ENCODE data around the gene C11orf97. TPM values are rescaled to one million over a fixed set of nuclear protein-coding genes. Genes with fewer than 3 reads are reported as not detected.

C11orf97 gene
- total RNA-seq, 1 experiment from 2014 or later = not detected

GRCh38 chr11:94563848-94564467, 51.7 kb downstream of the C11orf97 start:
- Histone ChIP-seq H2AFZ (ENCODE audit: low read depth, low read length, poor library complexity, severe bottlenecking) (no peak overlapping the region), H3K4me2 (ENCODE audit: low read length) (peak overlapping the region; percentile 0; the same call in 1 of the 2 replicates), H3K27me3 (ENCODE audit: insufficient read depth, low read length) (no peaks in the 10 kb centered on the region), H3K4me3 (replicated peaks in 1 of 2; ENCODE audit: low read depth in 1 of 2, low read length in 2 of 2) (no peak overlapping the region), H3K4me1 (ENCODE audit: control insufficient read depth in 1 of 2, insufficient read depth in 2 of 2, low read length in 2 of 2) (peaks cover 2 to 14% of the 10 kb centered on the region in 2 experiments; a peak in 3 of 4 replicates), H3K9me3 (ENCODE audit: control insufficient read depth in 1 of 2, insufficient read depth in 1 of 2, low read depth in 1 of 2, low read length in 2 of 2) (no peaks in the 10 kb centered on the region), H4K20me1 (ENCODE audit: insufficient read depth) (no peaks in the 10 kb centered on the region), H3K27ac (ENCODE audit: low read depth, low read length) (no peak overlapping the region), H3K36me3 (ENCODE audit: control insufficient read depth in 1 of 2, insufficient read depth in 2 of 2, low read length in 2 of 2) (no peaks in the 10 kb centered on the region), H3K9me2 (ENCODE audit: insufficient read depth) (no peaks in the 10 kb centered on the region), H3K79me2 (ENCODE audit: insufficient read depth, low read length) (no peaks in the 10 kb centered on the region), H3K9ac (ENCODE audit: low read length) (no peak overlapping the region)
- ChIA-PET CTCF (no interaction called here), RAD21 (ENCODE audit: low non-redundant PET in 1 of 2, low total read pairs in 2 of 2, uncharacterized antibody in 2 of 2, unreplicated experiment in 2 of 2) (no interaction called here), POLR2A (no interaction called here)
- ATAC-seq (peak; percentile 49), DNase-seq (ENCODE audit: low read depth, low spot score) (no peak)
- TF ChIP-seq SRF (IDR thresholded peaks at IDR 0.05; ENCODE audit: low read depth) = no peak
- TF ChIP-seq ATF3 (IDR thresholded peaks at IDR 0.05) = no peak
- no peak for TF ChIP-seq TCF7L2 (IDR thresholded peaks at IDR 0.05; ENCODE audit: borderline replicate concordance, extremely low read depth, insufficient read depth, insufficient read length)
- TF ChIP-seq ZBTB33 (IDR thresholded peaks at IDR 0.05; ENCODE audit: extremely low read depth, insufficient replicate concordance, low read length) = no peak
- TF ChIP-seq FOSL1 (IDR thresholded peaks at IDR 0.05; ENCODE audit: low read depth) = no peak
- TF ChIP-seq REST (IDR thresholded peaks at IDR 0.05; ENCODE audit: low read depth) = no peak
- no peak for TF ChIP-seq ZNF274 (IDR thresholded peaks at IDR 0.05; ENCODE audit: low read depth, low read length)
- TF ChIP-seq YY1 (IDR thresholded peaks at IDR 0.05; ENCODE audit: extremely low read depth, insufficient replicate concordance, low read depth, low read length) = no peak
- no peak for TF ChIP-seq EGR1 (IDR thresholded peaks at IDR 0.05; ENCODE audit: low read depth)
- TF ChIP-seq CEBPB (IDR thresholded peaks at IDR 0.05; ENCODE audit: low read depth) = no peak
- TF ChIP-seq POLR2A (IDR thresholded peaks at IDR 0.05; ENCODE audit: borderline replicate concordance, extremely low read depth, insufficient read depth, insufficient read length) = no peak
- TF ChIP-seq CTCF (IDR thresholded peaks at IDR 0.05 in 2 of 3, conservative IDR thresholded peaks at IDR 0.05 in 1 of 3; ENCODE audit: borderline replicate concordance in 1 of 3, insufficient read depth in 1 of 3, low read depth in 2 of 3, low read length in 2 of 3) = no peak
- TF ChIP-seq EZH2 (IDR thresholded peaks at IDR 0.05) = no peak
- no peak for TF ChIP-seq SIN3A (IDR thresholded peaks at IDR 0.05; ENCODE audit: low read depth)
- TF ChIP-seq EZH2phosphoT487 (IDR thresholded peaks at IDR 0.05; ENCODE audit: borderline replicate concordance) = no peak
- no peak for TF ChIP-seq SP1 (IDR thresholded peaks at IDR 0.05; ENCODE audit: low read depth)
- no peak for TF ChIP-seq RAD21 (IDR thresholded peaks at IDR 0.05; ENCODE audit: low read depth)
- BruUV-seq (replicated peaks) = no TSS peak
- intact Hi-C loops (cut with micrococcal nuclease) = no loop called here

Measured in HCT116 (cell line).